Measurements from ENCODE around the gene MT1A.
"Not testable (repeated sequence)": the region's sequence is repeated elsewhere in the genome, so short reads cannot be mapped to it uniquely, and the experiment has no call there.

DNA sequence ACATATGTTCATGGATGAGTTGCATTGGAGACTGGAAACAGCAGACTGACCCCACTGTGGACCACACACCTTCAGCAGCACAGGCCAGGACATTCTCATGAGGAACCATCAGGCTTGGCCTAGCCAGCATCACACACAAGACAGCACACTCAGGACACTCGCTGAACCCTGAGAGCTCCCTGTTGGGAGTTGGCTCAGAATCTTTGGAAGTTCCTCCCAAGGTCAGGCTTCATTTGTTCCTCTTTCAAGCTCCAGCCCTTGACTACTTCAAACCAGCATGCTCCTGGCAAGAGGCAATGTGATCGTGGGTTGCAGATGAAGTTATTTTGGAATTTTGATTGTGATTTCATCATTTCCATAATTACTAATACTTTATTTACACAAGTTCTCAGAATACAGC is 33.2 kb downstream of the MT1A start:
- TF ChIP-seq EP300 (IDR thresholded peaks at IDR 0.05): not testable (repeated sequence)
- TF ChIP-seq, protein P1, sequence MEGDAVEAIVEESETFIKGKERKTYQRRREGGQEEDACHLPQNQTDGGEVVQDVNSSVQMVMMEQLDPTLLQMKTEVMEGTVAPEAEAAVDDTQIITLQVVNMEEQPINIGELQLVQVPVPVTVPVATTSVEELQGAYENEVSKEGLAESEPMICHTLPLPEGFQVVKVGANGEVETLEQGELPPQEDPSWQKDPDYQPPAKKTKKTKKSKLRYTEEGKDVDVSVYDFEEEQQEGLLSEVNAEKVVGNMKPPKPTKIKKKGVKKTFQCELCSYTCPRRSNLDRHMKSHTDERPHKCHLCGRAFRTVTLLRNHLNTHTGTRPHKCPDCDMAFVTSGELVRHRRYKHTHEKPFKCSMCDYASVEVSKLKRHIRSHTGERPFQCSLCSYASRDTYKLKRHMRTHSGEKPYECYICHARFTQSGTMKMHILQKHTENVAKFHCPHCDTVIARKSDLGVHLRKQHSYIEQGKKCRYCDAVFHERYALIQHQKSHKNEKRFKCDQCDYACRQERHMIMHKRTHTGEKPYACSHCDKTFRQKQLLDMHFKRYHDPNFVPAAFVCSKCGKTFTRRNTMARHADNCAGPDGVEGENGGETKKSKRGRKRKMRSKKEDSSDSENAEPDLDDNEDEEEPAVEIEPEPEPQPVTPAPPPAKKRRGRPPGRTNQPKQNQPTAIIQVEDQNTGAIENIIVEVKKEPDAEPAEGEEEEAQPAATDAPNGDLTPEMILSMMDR (IDR thresholded peaks at IDR 0.05): not testable (repeated sequence)

Measured in ovary (tissue), 3 donors.